ENCODE measurements around the gene PUSL1. TPM values are rescaled to one million over a fixed set of nuclear protein-coding genes. Genes with fewer than 3 reads are reported as not detected.

The PUSL1 gene
- total and polyA plus RNA-seq, 2 of the 13 experiments (the other 11 are each of a cell fraction or from before 2014, with no cell fraction given) = 8.3 to 22.2 TPM

DNA sequence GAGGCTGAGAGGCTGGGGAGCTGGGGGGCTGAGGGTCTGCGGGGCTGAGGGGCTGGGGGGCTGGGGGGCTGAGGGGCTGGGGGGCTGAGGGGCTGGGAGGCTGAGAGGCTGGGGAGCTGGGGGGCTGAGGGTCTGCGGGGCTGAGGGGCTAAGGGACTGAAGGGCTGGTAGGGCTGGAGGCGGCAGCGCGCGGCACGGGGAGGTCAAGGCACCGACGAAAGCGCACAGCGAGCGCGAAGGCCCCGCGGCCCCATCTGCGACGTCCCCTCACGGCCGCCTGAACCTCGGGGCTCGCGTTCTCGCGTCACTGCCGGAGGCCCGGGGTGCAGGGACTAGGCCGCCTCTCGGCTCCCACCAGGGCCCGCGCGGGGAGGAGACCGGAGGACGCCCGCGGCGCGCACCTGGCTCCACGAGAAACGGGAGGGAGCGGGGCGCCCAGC lies 15.7 kb downstream of the PUSL1 start (continued):
- TF ChIP-seq, protein P1, sequence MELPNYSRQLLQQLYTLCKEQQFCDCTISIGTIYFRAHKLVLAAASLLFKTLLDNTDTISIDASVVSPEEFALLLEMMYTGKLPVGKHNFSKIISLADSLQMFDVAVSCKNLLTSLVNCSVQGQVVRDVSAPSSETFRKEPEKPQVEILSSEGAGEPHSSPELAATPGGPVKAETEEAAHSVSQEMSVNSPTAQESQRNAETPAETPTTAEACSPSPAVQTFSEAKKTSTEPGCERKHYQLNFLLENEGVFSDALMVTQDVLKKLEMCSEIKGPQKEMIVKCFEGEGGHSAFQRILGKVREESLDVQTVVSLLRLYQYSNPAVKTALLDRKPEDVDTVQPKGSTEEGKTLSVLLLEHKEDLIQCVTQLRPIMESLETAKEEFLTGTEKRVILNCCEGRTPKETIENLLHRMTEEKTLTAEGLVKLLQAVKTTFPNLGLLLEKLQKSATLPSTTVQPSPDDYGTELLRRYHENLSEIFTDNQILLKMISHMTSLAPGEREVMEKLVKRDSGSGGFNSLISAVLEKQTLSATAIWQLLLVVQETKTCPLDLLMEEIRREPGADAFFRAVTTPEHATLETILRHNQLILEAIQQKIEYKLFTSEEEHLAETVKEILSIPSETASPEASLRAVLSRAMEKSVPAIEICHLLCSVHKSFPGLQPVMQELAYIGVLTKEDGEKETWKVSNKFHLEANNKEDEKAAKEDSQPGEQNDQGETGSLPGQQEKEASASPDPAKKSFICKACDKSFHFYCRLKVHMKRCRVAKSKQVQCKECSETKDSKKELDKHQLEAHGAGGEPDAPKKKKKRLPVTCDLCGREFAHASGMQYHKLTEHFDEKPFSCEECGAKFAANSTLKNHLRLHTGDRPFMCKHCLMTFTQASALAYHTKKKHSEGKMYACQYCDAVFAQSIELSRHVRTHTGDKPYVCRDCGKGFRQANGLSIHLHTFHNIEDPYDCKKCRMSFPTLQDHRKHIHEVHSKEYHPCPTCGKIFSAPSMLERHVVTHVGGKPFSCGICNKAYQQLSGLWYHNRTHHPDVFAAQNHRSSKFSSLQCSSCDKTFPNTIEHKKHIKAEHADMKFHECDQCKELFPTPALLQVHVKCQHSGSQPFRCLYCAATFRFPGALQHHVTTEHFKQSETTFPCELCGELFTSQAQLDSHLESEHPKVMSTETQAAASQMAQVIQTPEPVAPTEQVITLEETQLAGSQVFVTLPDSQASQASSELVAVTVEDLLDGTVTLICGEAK (IDR thresholded peaks at IDR 0.05) = no peak
- TF ChIP-seq, protein P1 (CRISPR knock-in tag; IDR thresholded peaks at IDR 0.05) = 0 out of 2 replicates have a peak, but pooled peaks have one; percentile 17
- 0 out of 2 replicates have a peak, but pooled peaks have one; percentile 18 for TF ChIP-seq FOXO1 (CRISPR knock-in tag; IDR thresholded peaks at IDR 0.05)
- TF ChIP-seq ATF7-NPFF (CRISPR knock-in tag; IDR thresholded peaks at IDR 0.05; ENCODE audit: low read depth) = 0 out of 2 replicates have a peak, but pooled peaks have one; percentile 53
- TF ChIP-seq, protein P2, sequence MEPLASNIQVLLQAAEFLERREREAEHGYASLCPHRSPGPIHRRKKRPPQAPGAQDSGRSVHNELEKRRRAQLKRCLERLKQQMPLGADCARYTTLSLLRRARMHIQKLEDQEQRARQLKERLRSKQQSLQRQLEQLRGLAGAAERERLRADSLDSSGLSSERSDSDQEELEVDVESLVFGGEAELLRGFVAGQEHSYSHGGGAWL (CRISPR knock-in tag; IDR thresholded peaks at IDR 0.05) = peak; percentile 19
- TF ChIP-seq, protein P3, sequence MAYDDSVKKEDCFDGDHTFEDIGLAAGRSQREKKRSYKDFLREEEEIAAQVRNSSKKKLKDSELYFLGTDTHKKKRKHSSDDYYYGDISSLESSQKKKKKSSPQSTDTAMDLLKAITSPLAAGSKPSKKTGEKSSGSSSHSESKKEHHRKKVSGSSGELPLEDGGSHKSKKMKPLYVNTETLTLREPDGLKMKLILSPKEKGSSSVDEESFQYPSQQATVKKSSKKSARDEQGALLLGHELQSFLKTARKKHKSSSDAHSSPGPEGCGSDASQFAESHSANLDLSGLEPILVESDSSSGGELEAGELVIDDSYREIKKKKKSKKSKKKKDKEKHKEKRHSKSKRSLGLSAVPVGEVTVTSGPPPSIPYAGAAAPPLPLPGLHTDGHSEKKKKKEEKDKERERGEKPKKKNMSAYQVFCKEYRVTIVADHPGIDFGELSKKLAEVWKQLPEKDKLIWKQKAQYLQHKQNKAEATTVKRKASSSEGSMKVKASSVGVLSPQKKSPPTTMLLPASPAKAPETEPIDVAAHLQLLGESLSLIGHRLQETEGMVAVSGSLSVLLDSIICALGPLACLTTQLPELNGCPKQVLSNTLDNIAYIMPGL (CRISPR knock-in tag; IDR thresholded peaks at IDR 0.05; ENCODE audit: borderline replicate concordance in 1 of 2, low read depth in 1 of 2) = peak in 1 of 2 experiments; percentile 7; a peak in 1 of 4 replicates
- TF ChIP-seq NFIB (CRISPR knock-in tag; IDR thresholded peaks at IDR 0.05; ENCODE audit: borderline replicate concordance) = no peak
- no peak for TF ChIP-seq MEIS1 (CRISPR knock-in tag; IDR thresholded peaks at IDR 0.05; ENCODE audit: borderline replicate concordance)
- TF ChIP-seq RAD21 (CRISPR knock-in tag; IDR thresholded peaks at IDR 0.05) = 0 out of 2 replicates have a peak, but pooled peaks have one; percentile 18
- peak; percentile 12; the same call in 1 of the 2 replicates for TF ChIP-seq ZNF274 (CRISPR knock-in tag; IDR thresholded peaks at IDR 0.05)
- TF ChIP-seq ZNF235 (CRISPR knock-in tag; IDR thresholded peaks at IDR 0.05; ENCODE audit: borderline replicate concordance) = 0 out of 2 replicates have a peak, but pooled peaks have one; percentile 10
- TF ChIP-seq NONO (IDR thresholded peaks at IDR 0.05) = no peak
- TF ChIP-seq NONO (CRISPR knock-in tag; conservative IDR thresholded peaks at IDR 0.05) = 0 out of 2 replicates have a peak, but pooled peaks have one; percentile 59
- TF ChIP-seq HNRNPK (IDR thresholded peaks at IDR 0.05; ENCODE audit: low read depth, low read length, poor library complexity, severe bottlenecking) = peak; percentile 96
- TF ChIP-seq RNF2 (conservative IDR thresholded peaks at IDR 0.05; ENCODE audit: low read depth) = 0 out of 2 replicates have a peak, but pooled peaks have one; percentile 36
- peak; percentile 34; the same call in 1 of the 2 replicates for TF ChIP-seq ETV6 (CRISPR knock-in tag; conservative IDR thresholded peaks at IDR 0.05)
- no peak for TF ChIP-seq NFE2 (CRISPR knock-in tag; IDR thresholded peaks at IDR 0.05)

Measured in HepG2 (cell line).